Endothelial cell of umbilical vein (primary cell): Measurements from ENCODE around the gene IL6R. TPM values are rescaled to one million over a fixed set of nuclear protein-coding genes. Genes with fewer than 3 reads are reported as not detected.

Experiments
- BruUV-seq: library from RNA; stranded (reverse); fragments of 400-500 nt; replicated peaks from 2 replicates; lab custom pipeline; 2021; lab: Mats Ljungman, UMichigan
- CTCF ChIA-PET: fragments of 300-600, 350-600 bp; sonication (Branson Sonifier 250); formaldehyde crosslinking; loops from one replicate; lab custom pipeline; 2021; ENCODE audit warnings: antibody characterized with exemption, inconsistent platforms; lab: Charles Lee
- POLR2A ChIA-PET: fragments of 300-600, 350-600 bp; sonication (Branson Sonifier 250); formaldehyde crosslinking; loops from one replicate; lab custom pipeline; 2021; ENCODE audit warnings: antibody characterized with exemption, inconsistent platforms; lab: Charles Lee
- DNase-seq: peaks from one replicate; pipeline ENCODE4 v3.0.0-alpha.2; 2011; ENCODE audit warnings: low read depth, low spot score
- FAIRE-seq: peaks from 2 replicates; lab custom pipeline; 2011; peaks lifted over from hg19 to GRCh38; lab: Jason Lieb, UNC
- H2AFZ ChIP-seq: 2 replicates; pipeline ENCODE4 v1.6.0; 2012; ENCODE audit warnings: low read depth, low read length, control low read depth, inconsistent platforms
- H3K27ac ChIP-seq: 2 replicates; pipeline ENCODE4 v1.5.1; 2011; ENCODE audit warnings: low read depth, mild to moderate bottlenecking, control low read depth, low read length, moderate library complexity; ENCODE audit not compliant: insufficient read depth
- H3K27me3 ChIP-seq, 2 experiments: 2 replicates each; pipeline versions ENCODE4 v1.6.0 to v1.6.1; 2011; ENCODE audit warnings: low read length in 2 of 2, mixed read lengths in 1 of 2; ENCODE audit not compliant: control insufficient read depth in 2 of 2, insufficient read depth in 2 of 2
- H3K36me3 ChIP-seq, 2 experiments: 2 replicates in 1 of 2; 3 replicates in 1 of 2; pipeline ENCODE4 v1.5.1; 2011; ENCODE audit warnings: low read length in 2 of 2, mild to moderate bottlenecking in 1 of 2, moderate library complexity in 1 of 2; ENCODE audit not compliant: control insufficient read depth in 2 of 2, insufficient read depth in 2 of 2; ENCODE audit errors: extremely low read depth in 1 of 2
- H3K4me1 ChIP-seq: 3 replicates; pipeline ENCODE4 v1.5.1; 2011; ENCODE audit warnings: mild to moderate bottlenecking, low read length; ENCODE audit not compliant: control insufficient read depth, insufficient read depth; ENCODE audit errors: extremely low read depth
- H3K4me2 ChIP-seq: 2 replicates; pipeline ENCODE4 v1.6.1; 2011; ENCODE audit warnings: low read length, control low read depth, mixed read lengths; ENCODE audit not compliant: insufficient read depth
- H3K4me3 ChIP-seq, 3 experiments: fragments of 200-600 bp in 1 of 3; sonication (generic), shearing (Covaris generic) in 1 of 3; replicated peaks in 1 of 3; 2 replicates each; pipeline ENCODE4 v1.5.1; 2011 to 2016; ENCODE audit warnings: control low read depth in 3 of 3, low read length in 3 of 3, mild to moderate bottlenecking in 2 of 3, inconsistent platforms in 1 of 3, low read depth in 1 of 3, moderate library complexity in 1 of 3; ENCODE audit not compliant: insufficient read depth in 1 of 3
- H3K79me2 ChIP-seq: 2 replicates; pipeline ENCODE4 v1.6.0; 2012; ENCODE audit warnings: low read length, inconsistent platforms; ENCODE audit not compliant: control insufficient read depth, insufficient read depth
- H3K9ac ChIP-seq: replicated peaks from 2 replicates; pipeline ENCODE3; 2011; ENCODE audit warnings: low read length, control low read depth; ENCODE audit not compliant: insufficient read depth; ENCODE audit errors: extremely low read depth
- H3K9me1 ChIP-seq: replicated peaks from 3 replicates; pipeline ENCODE4 v1.6.0; 2011; ENCODE audit warnings: mild to moderate bottlenecking, low read length; ENCODE audit not compliant: control insufficient read depth, insufficient read depth; ENCODE audit errors: extremely low read depth
- H3K9me3 ChIP-seq: replicated peaks from 2 replicates; pipeline ENCODE4 v1.5.1; 2012; ENCODE audit warnings: low read length, inconsistent platforms; ENCODE audit not compliant: control insufficient read depth, insufficient read depth
- H4K20me1 ChIP-seq: replicated peaks from 2 replicates; pipeline ENCODE3; 2011; ENCODE audit warnings: mild to moderate bottlenecking, low read length; ENCODE audit not compliant: control insufficient read depth, insufficient read depth; ENCODE audit errors: extremely low read depth
- CTCF ChIP-seq, 2 donors: IDR thresholded peaks; 1 replicate in 1 of 2; 2 replicates in 1 of 2; pipeline ENCODE4 v1.5.1; 2011; ENCODE audit warnings: low read length in 2 of 2, mild to moderate bottlenecking in 2 of 2, moderate library complexity in 2 of 2, control low read depth in 1 of 2, inconsistent platforms in 1 of 2, low read depth in 1 of 2; ENCODE audit not compliant: insufficient read depth in 1 of 2; ENCODE audit errors: extremely low read depth in 1 of 2
- EZH2 ChIP-seq: IDR thresholded peaks from 2 replicates; pipeline ENCODE4 v1.6.1; 2012; ENCODE audit warnings: borderline replicate concordance, low read depth, mild to moderate bottlenecking, moderate library complexity, low read length, inconsistent platforms; ENCODE audit not compliant: severe bottlenecking
- FOS ChIP-seq: IDR thresholded peaks from 2 replicates; pipeline ENCODE4 v1.6.1; 2011; ENCODE audit warnings: mild to moderate bottlenecking, low read length, moderate library complexity, borderline replicate concordance; ENCODE audit not compliant: insufficient read depth
- GATA2 ChIP-seq: IDR thresholded peaks from 2 replicates; pipeline ENCODE4 v1.7.0; 2011; ENCODE audit warnings: low read depth, mild to moderate bottlenecking, moderate library complexity, mixed read lengths, low read length; ENCODE audit not compliant: insufficient read length, insufficient read depth
- JUN ChIP-seq: IDR thresholded peaks from 2 replicates; pipeline ENCODE4 v1.6.1; 2011; ENCODE audit warnings: borderline replicate concordance, low read depth; ENCODE audit not compliant: insufficient read length, insufficient read depth
- MAX ChIP-seq: IDR thresholded peaks from 2 replicates; pipeline ENCODE4 v1.6.1; 2011; ENCODE audit not compliant: insufficient read depth, insufficient read length
- MYC ChIP-seq: IDR thresholded peaks from one replicate; pipeline ENCODE4 v1.6.1; 2011; ENCODE audit warnings: mild to moderate bottlenecking, low read depth, low read length
- POLR2A ChIP-seq: IDR thresholded peaks from 2 replicates; pipeline ENCODE4 v1.6.1; 2012; ENCODE audit warnings: low read depth, mild to moderate bottlenecking, control low read depth, low read length
- POLR2AphosphoS5 ChIP-seq: IDR thresholded peaks from 2 replicates; pipeline ENCODE4 v1.6.1; 2012; ENCODE audit warnings: low read depth, mild to moderate bottlenecking, control low read depth, low read length, moderate library complexity; ENCODE audit not compliant: insufficient read depth
- dilution Hi-C: fragments of 300-500 bp; cut with MboI; formaldehyde crosslinking; loops from one replicate; pipeline ENCODE4 v1.15.0; 2019; ENCODE audit warnings: low sequenced_read_pairs; ENCODE audit not compliant: extremely low pct_ligation_motif_present
- intact Hi-C: fragments of 100-400 bp; cut with micrococcal nuclease; formaldehyde crosslinking; loops from one replicate; pipeline ENCODE4 v1.10.0; 2022
- polyA plus RNA-seq, 4 experiments: library from polyadenylated mRNA; depleted of rRNA in 3 of 4; stranded (reverse) in 3 of 4; unstranded in 1 of 4; fragments of >200 nt; gene quantifications; 2 replicates each; pipeline versions ENCODE4 v1.2.1 to v1.2.3, GENCODE V29; 2011 to 2012; ENCODE audit warnings: missing spikeins in 1 of 4
- total RNA-seq: library from RNA; stranded (reverse); gene quantifications from 2 replicates; pipeline ENCODE4 v1.2.3, GENCODE V29; 2021

The IL6R gene
- total and polyA plus RNA-seq, 2 donors (not counting 3 experiments of a cell fraction or from before 2014, with no cell fraction given): 4.8 to 5.1 TPM

GRCh38 chr1:154435599-154436200 is 30.6 kb downstream of the IL6R start:
- no peak for FAIRE-seq
- no peaks in the 10 kb centered on the region for H3K9me1 ChIP-seq
- H3K4me1 ChIP-seq: peaks cover 5% of the 10 kb centered on the region
- no TSS peak for BruUV-seq
- dilution Hi-C loops (no loop called here), intact Hi-C loops (no loop called here)
- H3K79me2 ChIP-seq: no peaks in the 10 kb centered on the region
- H3K9ac ChIP-seq: no peak overlapping the region
- no peak overlapping the region for H2AFZ ChIP-seq
- no peak for TF ChIP-seq POLR2A
- TF ChIP-seq FOS: no peak
- no peak for TF ChIP-seq MAX
- no peak for TF ChIP-seq CTCF (IDR thresholded peaks at IDR 0.05; ENCODE audit: extremely low read depth in 1 of 2, insufficient read depth in 1 of 2, low read depth in 1 of 2, low read length in 2 of 2)
- no peak for TF ChIP-seq JUN
- no peak for TF ChIP-seq MYC
- TF ChIP-seq POLR2AphosphoS5: no peak
- TF ChIP-seq GATA2: no peak
- TF ChIP-seq EZH2: no peak
- POLR2A ChIA-PET: no interaction called here
- H3K36me3 ChIP-seq: no peaks in the 10 kb centered on the region
- no peak overlapping the region for H3K4me2 ChIP-seq
- CTCF ChIA-PET: interaction anchor here (1.0 to 1.5 kb wide), 2 partner anchors 12 to 111 kb away, joined by 4 read pairs; no protein-coding TSS in a partner anchor
- no peak overlapping the region for H3K4me3 ChIP-seq
- no peak for DNase-seq
- no peaks in the 10 kb centered on the region for H3K27me3 ChIP-seq
- no peaks in the 10 kb centered on the region for H4K20me1 ChIP-seq
- no peak overlapping the region for H3K27ac ChIP-seq
- H3K9me3 ChIP-seq: no peaks in the 10 kb centered on the region
